Breast epithelium (tissue), 4 donors: Measurements from ENCODE around the gene SORL1. TPM values are rescaled to one million over a fixed set of nuclear protein-coding genes. Genes with fewer than 3 reads are reported as not detected.

ENCODE experiments used
- DNase-seq, 2 donors: peaks; one replicate each; pipeline ENCODE4 v3.0.0-alpha.2; 2019; ENCODE audit warnings: low spot score in 2 of 2
- H3K27ac ChIP-seq, 2 donors: fragments of 200-600 bp; sonication (generic) in 1 of 2; one replicate each; pipeline ENCODE4 v1.5.1; 2016 to 2019; ENCODE audit warnings: mild to moderate bottlenecking in 1 of 2
- H3K27me3 ChIP-seq, 2 donors: fragments of 200-600 bp; sonication (generic) in 1 of 2; one replicate each; pipeline versions ENCODE4 v1.5.1 to v1.6.0; 2017 to 2019; ENCODE audit warnings: control low read depth in 1 of 2, mild to moderate bottlenecking in 1 of 2
- H3K36me3 ChIP-seq: fragments of 200-600 bp; one replicate; pipeline ENCODE4 v1.5.1; 2019
- H3K4me1 ChIP-seq, 2 donors: fragments of 200-600 bp; sonication (generic); one replicate each; pipeline ENCODE4 v1.5.1; 2016 to 2019; ENCODE audit warnings: control low read depth in 1 of 2
- H3K4me3 ChIP-seq, 3 donors: fragments of 200-600 bp; sonication (generic); 1 replicate in 2 of 3; 2 replicates in 1 of 3; pipeline ENCODE4 v1.5.1; 2016 to 2019; ENCODE audit warnings: mild to moderate bottlenecking in 3 of 3, moderate library complexity in 2 of 3
- H3K9me3 ChIP-seq, 2 donors: fragments of 200-600 bp; sonication (generic) in 1 of 2; one replicate each; pipeline ENCODE4 v1.5.1; 2016 to 2019; ENCODE audit warnings: control low read depth in 1 of 2
- CTCF ChIP-seq, 3 donors: fragments of 450-650 bp; IDR thresholded peaks; one replicate each; pipeline ENCODE4 v1.5.1; 2016 to 2017; ENCODE audit warnings: antibody characterized with exemption in 3 of 3, mild to moderate bottlenecking in 3 of 3, moderate library complexity in 3 of 3
- POLR2A ChIP-seq: fragments of 450-650 bp; IDR thresholded peaks from one replicate; pipeline ENCODE4 v1.6.1; 2016; ENCODE audit warnings: antibody characterized with exemption, mild to moderate bottlenecking, moderate library complexity
- POLR2AphosphoS5 ChIP-seq, 3 donors: sonication (generic); formaldehyde crosslinking; IDR thresholded peaks; one replicate each; pipeline ENCODE4 v1.6.1; 2017; ENCODE audit warnings: antibody characterized with exemption in 3 of 3
- intact Hi-C: fragments of 100-400 bp; cut with DNase I; formaldehyde crosslinking; loops from one replicate; pipeline ENCODE4 v1.15.1; 2023; ENCODE audit warnings: low total_unique reads
- total RNA-seq, 3 donors: library from RNA; depleted of rRNA; stranded (reverse); fragments of >200 nt; gene quantifications; one replicate each; pipeline ENCODE4 v1.1.0, GENCODE V29; 2016

SORL1 gene
- total RNA-seq, 3 donors from 2014 or later = 3.5 to 64.0 (median 50.8) TPM

- TF ChIP-seq CTCF (IDR thresholded peaks at IDR 0.05) (no peak), POLR2A (no peak), POLR2AphosphoS5 (IDR thresholded peaks at IDR 0.05) (no peak)
- Histone ChIP-seq H3K27ac (no peak overlapping the region), H3K4me3 (no peak overlapping the region), H3K36me3 (no peaks in the 10 kb centered on the region), H3K9me3 (no peaks in the 10 kb centered on the region), H3K27me3 (no peaks in the 10 kb centered on the region), H3K4me1 (no peaks in the 10 kb centered on the region)
- intact Hi-C loops = no loop called here
- DNase-seq = no peak
These were observed 86.9 kb downstream of the SORL1 start for GRCh38 chr11:121539000-121539399.

GRCh38 chr11:121540627-121541026, 88.5 kb downstream of the SORL1 start:
- Histone ChIP-seq H3K27ac (no peak overlapping the region), H3K9me3 (no peaks in the 10 kb centered on the region), H3K4me3 (no peak overlapping the region), H3K36me3 (no peaks in the 10 kb centered on the region), H3K27me3 (no peaks in the 10 kb centered on the region), H3K4me1 (no peaks in the 10 kb centered on the region)
- intact Hi-C loops = no loop called here
- DNase-seq = no peak
- TF ChIP-seq POLR2A (no peak), CTCF (IDR thresholded peaks at IDR 0.05) (no peak), POLR2AphosphoS5 (IDR thresholded peaks at IDR 0.05) (no peak)

DNA sequence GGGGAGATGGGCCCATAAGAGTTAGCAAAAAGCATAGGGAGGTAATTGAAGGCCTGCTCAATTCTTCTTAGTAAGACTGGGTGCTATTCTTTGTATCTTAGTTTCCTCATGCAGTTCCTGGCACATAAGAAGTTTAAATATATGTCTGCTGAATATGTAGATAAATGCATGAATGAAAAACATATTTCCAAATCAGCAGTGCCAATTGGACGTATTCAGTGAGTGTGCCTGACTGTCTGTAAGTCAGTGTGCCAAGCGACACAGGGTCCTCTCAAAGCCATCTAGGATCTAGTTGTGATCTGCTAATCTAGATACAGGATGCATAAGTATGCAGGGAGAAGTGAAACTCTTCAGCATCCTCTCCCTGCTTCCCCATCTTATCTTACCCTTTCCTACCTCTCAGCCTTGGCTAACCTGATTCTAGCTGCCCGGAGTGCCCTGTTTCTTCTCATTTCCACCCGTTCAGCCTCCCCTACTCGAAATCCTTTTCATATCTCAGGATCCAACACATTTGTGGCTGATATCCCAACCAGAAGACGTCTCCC, 91.8 kb downstream of the SORL1 start:
- no peak for TF ChIP-seq CTCF (IDR thresholded peaks at IDR 0.05)
- no peak for TF ChIP-seq POLR2A
- TF ChIP-seq POLR2AphosphoS5 (IDR thresholded peaks at IDR 0.05) = no peak
- DNase-seq = no peak
- H3K4me1 ChIP-seq = no peaks in the 10 kb centered on the region
- H3K4me3 ChIP-seq = no peak overlapping the region
- H3K27me3 ChIP-seq = no peaks in the 10 kb centered on the region
- H3K9me3 ChIP-seq = no peaks in the 10 kb centered on the region
- intact Hi-C loops = no loop called here
- H3K36me3 ChIP-seq = no peaks in the 10 kb centered on the region
- no peak overlapping the region for H3K27ac ChIP-seq

DNA sequence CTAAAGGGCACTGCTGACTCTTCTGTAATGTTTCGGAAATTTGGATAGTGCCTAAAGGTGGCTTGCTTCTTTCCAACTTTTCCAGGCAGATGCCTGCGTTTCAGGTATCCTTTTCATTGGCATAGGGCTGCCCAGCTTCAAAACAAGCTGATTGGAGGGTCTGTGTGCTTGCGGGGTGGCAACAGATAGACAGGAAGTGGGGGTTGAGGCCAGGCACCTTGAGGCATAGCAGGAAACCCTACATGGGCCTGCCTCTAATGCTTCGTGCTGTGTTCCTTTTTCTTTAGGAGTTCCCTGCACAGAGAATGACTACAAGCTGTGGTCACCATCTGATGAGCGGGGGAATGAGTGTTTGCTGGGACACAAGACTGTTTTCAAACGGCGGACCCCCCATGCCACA, 92.8 kb downstream of the SORL1 start:
- Histone ChIP-seq H3K4me3 (no peak overlapping the region), H3K27ac (no peak overlapping the region), H3K4me1 (no peaks in the 10 kb centered on the region), H3K9me3 (no peaks in the 10 kb centered on the region), H3K36me3 (no peaks in the 10 kb centered on the region), H3K27me3 (no peaks in the 10 kb centered on the region)
- intact Hi-C loops = no loop called here
- DNase-seq = no peak
- TF ChIP-seq CTCF (IDR thresholded peaks at IDR 0.05) = no peak

DNA sequence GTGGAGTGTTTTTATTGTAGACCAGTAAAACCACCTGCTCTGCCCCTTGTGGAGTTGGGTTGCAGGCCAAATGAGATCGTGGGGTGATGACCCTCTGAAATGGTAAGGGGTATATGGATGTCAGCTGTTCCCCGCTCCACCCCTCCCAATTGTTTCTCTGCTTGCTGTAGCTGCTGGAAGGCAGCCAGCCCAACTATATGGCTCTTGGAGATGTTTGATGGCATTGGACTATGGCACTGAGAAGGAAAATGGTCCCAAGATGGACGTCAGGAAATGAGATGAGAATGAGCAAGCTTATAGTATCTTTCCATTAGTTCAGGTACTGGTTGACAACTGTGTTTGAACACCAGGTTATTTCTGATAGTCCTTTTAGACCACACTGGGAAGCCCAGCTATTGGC, 95.5 kb downstream of the SORL1 start:
- Histone ChIP-seq H3K27me3 (no peaks in the 10 kb centered on the region), H3K27ac (no peak overlapping the region), H3K36me3 (no peaks in the 10 kb centered on the region), H3K4me1 (no peaks in the 10 kb centered on the region), H3K9me3 (no peaks in the 10 kb centered on the region), H3K4me3 (no peak overlapping the region)
- intact Hi-C loops = no loop called here
- DNase-seq = no peak
- TF ChIP-seq CTCF (IDR thresholded peaks at IDR 0.05) = no peak
- TF ChIP-seq POLR2AphosphoS5 (IDR thresholded peaks at IDR 0.05) = no peak
- no peak for TF ChIP-seq POLR2A
